NOMO-1 treated with DMSO at 0.1 percent for 48 hours (cell line): ENCODE results near the gene ZNF121.

Experiments
- DNase-seq: peaks from one replicate; lab custom pipeline; 2025; ENCODE audit not compliant: unreplicated experiment; lab: John Stamatoyannopoulos, UW

The ZNF121 gene

GRCh38 chr19:9538183-9539058 lies 45.9 kb downstream of the ZNF121 start, which contains the start of gene ZNF426:
TSS of gene ZNF426 (minus strand) at chr19:9538645. CDS start at chr19:9536232, 2,413 bp downstream.
- peak; percentile 89 for DNase-seq

- DNase-seq: no peak
Observed at GRCh38 chr19:9535934-9536333, 48.4 kb downstream of the ZNF121 start.

- DNase-seq: no peak
Observed at GRCh38 chr19:9531933-9532332, 52.4 kb downstream of the ZNF121 start.

- DNase-seq: no peak
Observed at GRCh38 chr19:9528757-9529336, 55.5 kb downstream of the ZNF121 start.

- no peak for DNase-seq
Observed at GRCh38 chr19:9523885-9524474, 60.3 kb downstream of the ZNF121 start.
